GM23248 (cell line): ENCODE data around the gene L3MBTL2. TPM values are rescaled to one million over a fixed set of nuclear protein-coding genes. Genes with fewer than 3 reads are reported as not detected.

Experiments used
- DNase-seq: peaks from one replicate; pipeline ENCODE4 v3.0.0-alpha.2; 2015
- H2AFZ ChIP-seq: fragments of 200-600 bp; sonication (generic); 2 replicates; pipeline ENCODE4 v1.6.1; 2016; ENCODE audit warnings: antibody characterized with exemption
- H3F3A ChIP-seq: fragments of 200-600 bp; sonication (generic); 2 replicates; pipeline ENCODE4 v1.6.1; 2016; ENCODE audit warnings: mild to moderate bottlenecking, antibody characterized with exemption, mixed run types; ENCODE audit not compliant: insufficient read depth
- H3K27ac ChIP-seq: fragments of 200-600 bp; sonication (generic); 2 replicates; pipeline ENCODE4 v1.5.1; 2016; ENCODE audit warnings: mild to moderate bottlenecking
- H3K27me3 ChIP-seq: fragments of 200-600 bp; sonication (generic); replicated peaks from 2 replicates; pipeline ENCODE4 v1.6.1; 2016; ENCODE audit warnings: mild to moderate bottlenecking; ENCODE audit not compliant: insufficient read depth
- H3K36me3 ChIP-seq: fragments of 200-600 bp; sonication (generic); 2 replicates; pipeline ENCODE4 v1.6.1; 2016; ENCODE audit warnings: low read depth, mild to moderate bottlenecking
- H3K4me1 ChIP-seq: fragments of 200-600 bp; sonication (generic); 2 replicates; pipeline ENCODE4 v1.6.1; 2016; ENCODE audit warnings: mild to moderate bottlenecking; ENCODE audit not compliant: insufficient read depth
- H3K4me2 ChIP-seq: fragments of 200-600 bp; sonication (generic); one replicate; pipeline ENCODE4 v1.6.1; 2016; ENCODE audit warnings: mild to moderate bottlenecking; ENCODE audit not compliant: unreplicated experiment
- H3K4me3 ChIP-seq: fragments of 200-600 bp; sonication (generic); 2 replicates; pipeline ENCODE4 v1.5.1; 2016; ENCODE audit warnings: mild to moderate bottlenecking
- H3K79me2 ChIP-seq: fragments of 200-600 bp; sonication (generic); 2 replicates; pipeline ENCODE4 v1.6.1; 2016; ENCODE audit warnings: mild to moderate bottlenecking; ENCODE audit not compliant: insufficient read depth
- H3K9ac ChIP-seq: fragments of 200-600 bp; sonication (generic); 2 replicates; pipeline ENCODE4 v1.6.1; 2016; ENCODE audit warnings: mild to moderate bottlenecking
- H3K9me2 ChIP-seq: fragments of 200-600 bp; sonication (generic); 2 replicates; pipeline ENCODE4 v1.6.1; 2016; ENCODE audit warnings: mixed run types, mild to moderate bottlenecking, moderate library complexity; ENCODE audit not compliant: insufficient read depth
- H3K9me3 ChIP-seq: fragments of 200-600 bp; sonication (generic); one replicate; pipeline ENCODE4 v1.6.1; 2017; ENCODE audit warnings: low read depth
- H4K20me1 ChIP-seq: fragments of 200-600 bp; sonication (generic); 2 replicates; pipeline ENCODE4 v1.6.0; 2016; ENCODE audit not compliant: insufficient read depth
- EZH2 ChIP-seq: fragments of 200-600 bp; sonication (generic); IDR thresholded peaks from 2 replicates; pipeline ENCODE4 v1.6.1; 2018; ENCODE audit warnings: antibody characterized with exemption, mild to moderate bottlenecking; ENCODE audit not compliant: insufficient read depth, poor library complexity, severe bottlenecking
- EZH2phosphoT487 ChIP-seq: fragments of 200-600 bp; sonication (generic); IDR thresholded peaks from 2 replicates; pipeline ENCODE4 v1.6.1; 2018; ENCODE audit warnings: antibody characterized with exemption, moderate library complexity, mild to moderate bottlenecking, low read depth; ENCODE audit not compliant: insufficient read depth
- WGBS, 2 experiments: methylation state at CpG; one replicate each; pipeline ENCODE4 v1.1.6; 2015 to 2017; ENCODE audit warnings: low lambda C conversion rate in 2 of 2, low coverage in 1 of 2; ENCODE audit errors: missing lambda C conversion rate in 2 of 2; 5-methylcytosine and 5-hydroxymethylcytosine counted together
- in situ Hi-C: fragments of 300-500 bp; cut with MboI; formaldehyde crosslinking; loops from 2 replicates; pipeline ENCODE4 v1.15.0; 2020
- polyA plus RNA-seq: library from polyadenylated mRNA; unstranded; fragments of >200 nt; fragmentation: Nextera tagmentation; extraction: Ambion mirVana; gene quantifications from 2 replicates; pipeline ENCODE4 v1.2.1, GENCODE V29; 2016
- total RNA-seq: library from RNA; depleted of rRNA; stranded (reverse); fragments of >200 nt; shearing (Covaris generic); gene quantifications from 2 replicates; pipeline ENCODE4 v1.2.3, GENCODE V29; 2014

Gene L3MBTL2
- total and polyA plus RNA-seq, 2 experiments from 2014 or later, result 16.8 to 24.1 TPM

DNA sequence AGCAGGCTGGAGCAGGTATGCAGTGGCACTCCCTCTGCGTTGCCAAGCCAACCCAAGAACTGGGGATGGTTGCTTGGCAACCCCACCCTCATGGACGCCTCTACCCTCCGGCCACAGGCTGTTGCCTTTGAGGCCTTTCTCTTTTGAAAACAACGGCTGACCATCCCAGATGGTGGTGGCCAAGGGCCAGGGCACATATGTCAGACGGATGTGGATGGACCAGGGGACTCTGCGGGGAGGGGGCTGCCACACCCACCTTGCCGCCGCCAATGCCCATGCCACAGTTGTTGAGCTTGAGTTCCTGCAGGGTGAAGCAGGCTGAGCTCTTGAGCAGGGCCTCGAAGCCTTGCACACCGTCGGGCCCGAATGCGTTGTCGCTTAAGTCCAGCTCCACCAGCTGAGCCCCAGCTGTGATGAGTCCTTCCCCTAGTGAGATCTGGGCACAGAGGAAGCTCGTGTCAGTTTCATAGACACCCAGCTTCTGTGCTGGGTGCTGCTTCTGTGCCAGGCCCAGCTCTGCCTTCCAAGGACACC lies 59.4 kb downstream of the L3MBTL2 start:
- Histone ChIP-seq H3K36me3 (peaks cover 50% of the 10 kb centered on the region), H3K27me3 (no peaks in the 10 kb centered on the region), H3K9ac (no peak overlapping the region), H3K9me3 (no peaks in the 10 kb centered on the region), H3K4me3 (no peak overlapping the region), H3K4me1 (no peaks in the 10 kb centered on the region), H3K27ac (no peak overlapping the region), H3K9me2 (no peaks in the 10 kb centered on the region), H4K20me1 (no peaks in the 10 kb centered on the region), H2AFZ (no peak overlapping the region), H3K79me2 (peaks cover 16% of the 10 kb centered on the region; the same call in 1 of the 2 replicates), H3F3A (no peaks in the 10 kb centered on the region), H3K4me2 (no peak overlapping the region)
- TF ChIP-seq EZH2phosphoT487 (no peak), EZH2 (no peak)
- in situ Hi-C loops, result no loop called here
- DNase-seq, result no peak
- 92 to 94% methylated on average over 13 to 14 of the region's 15 CpGs for WGBS, 2 experiments

DNA sequence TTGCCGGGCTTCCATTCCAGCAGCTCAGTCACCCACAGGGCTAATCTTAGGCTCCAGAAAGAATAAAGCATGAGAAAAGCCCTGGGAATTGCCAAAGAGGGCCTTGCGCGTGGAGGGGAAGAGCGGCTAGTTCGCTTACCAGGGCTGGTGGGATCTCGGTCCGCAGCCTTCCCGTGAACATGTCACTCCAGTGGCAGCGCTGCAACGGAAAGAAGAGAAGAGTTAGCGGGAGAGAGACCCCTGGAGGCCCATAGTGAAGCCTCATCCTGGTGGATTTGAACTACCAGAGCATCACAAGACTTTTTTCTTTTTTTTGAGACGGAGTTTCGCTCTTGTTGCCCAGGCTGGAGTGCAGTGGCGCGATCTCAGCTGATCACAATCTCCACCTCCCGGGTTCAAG lies 62.8 kb downstream of the L3MBTL2 start:
- 97% methylated on average over 16 of the region's 16 CpGs for WGBS, 2 experiments
- no peak overlapping the region for H3K4me2 ChIP-seq
- H3K4me3 ChIP-seq, result no peak overlapping the region
- no peaks in the 10 kb centered on the region for H3F3A ChIP-seq
- DNase-seq, result no peak
- H3K9me2 ChIP-seq, result no peaks in the 10 kb centered on the region
- no peaks in the 10 kb centered on the region for H3K27me3 ChIP-seq
- H3K9me3 ChIP-seq, result no peaks in the 10 kb centered on the region
- H3K36me3 ChIP-seq, result peaks cover 38% of the 10 kb centered on the region
- H3K4me1 ChIP-seq, result no peaks in the 10 kb centered on the region
- TF ChIP-seq EZH2 (no peak), EZH2phosphoT487 (no peak)
- no peak overlapping the region for H3K9ac ChIP-seq
- H3K27ac ChIP-seq, result no peak overlapping the region
- H4K20me1 ChIP-seq, result no peaks in the 10 kb centered on the region
- in situ Hi-C loops, result no loop called here
- no peak overlapping the region for H2AFZ ChIP-seq
- peaks cover 11% of the 10 kb centered on the region; the same call in 1 of the 2 replicates for H3K79me2 ChIP-seq

DNA sequence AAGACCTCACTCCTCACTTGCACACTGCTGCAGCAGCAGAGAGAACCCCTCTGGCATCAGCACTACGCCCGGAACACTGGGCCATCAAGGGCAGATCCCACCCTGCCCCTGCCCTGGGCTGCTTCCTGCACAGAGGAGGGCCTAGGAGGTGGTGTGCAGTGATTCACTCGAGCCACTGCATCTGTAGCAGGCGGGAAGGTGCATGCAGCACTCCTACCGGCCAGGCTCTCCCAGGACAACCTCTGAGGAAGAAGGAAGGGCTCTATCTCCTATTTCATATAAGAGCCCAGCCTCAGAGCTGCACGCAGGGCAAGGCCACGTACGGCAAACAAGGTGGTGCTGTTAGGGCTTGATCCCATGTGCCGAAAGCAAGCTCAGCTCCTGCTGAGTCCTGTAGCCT lies 66.7 kb downstream of the L3MBTL2 start:
- Histone ChIP-seq H2AFZ (no peak overlapping the region), H3K9me3 (no peaks in the 10 kb centered on the region), H3K4me3 (no peak overlapping the region), H3K27ac (no peak overlapping the region), H3K36me3 (peaks cover 45% of the 10 kb centered on the region), H3K4me1 (no peaks in the 10 kb centered on the region), H4K20me1 (no peaks in the 10 kb centered on the region), H3F3A (no peaks in the 10 kb centered on the region), H3K79me2 (peaks cover 40% of the 10 kb centered on the region), H3K27me3 (no peaks in the 10 kb centered on the region), H3K4me2 (no peak overlapping the region), H3K9ac (no peak overlapping the region), H3K9me2 (no peaks in the 10 kb centered on the region)
- TF ChIP-seq EZH2, result no peak
- no peak for TF ChIP-seq EZH2phosphoT487
- DNase-seq, result no peak
- 98 to 99% methylated on average over 9 of the region's 9 CpGs for WGBS, 2 experiments
- in situ Hi-C loops, result no loop called here

DNA sequence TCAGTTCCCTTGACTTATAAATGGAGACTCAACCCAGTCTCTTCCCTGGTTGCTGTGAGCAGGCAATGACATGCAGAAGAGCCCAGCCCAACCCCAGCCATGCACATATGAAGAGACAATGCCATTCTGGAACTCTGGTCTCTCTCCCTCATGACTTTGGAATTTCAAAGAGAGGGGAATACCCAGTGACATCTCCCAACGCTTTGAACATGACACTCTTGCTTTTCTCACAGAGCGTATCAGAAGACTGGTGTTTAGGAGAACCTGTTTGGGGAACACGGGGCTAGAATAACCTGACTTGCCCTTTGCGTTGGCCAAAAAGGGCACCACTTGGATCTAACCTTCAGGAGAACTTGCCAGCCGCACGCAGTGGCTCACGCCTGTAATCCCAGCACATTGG lies 68.0 kb downstream of the L3MBTL2 start:
- no peak overlapping the region for H3K4me2 ChIP-seq
- no peaks in the 10 kb centered on the region for H4K20me1 ChIP-seq
- peaks cover 50% of the 10 kb centered on the region for H3K79me2 ChIP-seq
- no peaks in the 10 kb centered on the region for H3F3A ChIP-seq
- TF ChIP-seq EZH2phosphoT487 (no peak), EZH2 (no peak)
- in situ Hi-C loops, result no loop called here
- H3K4me1 ChIP-seq, result no peaks in the 10 kb centered on the region
- no peak overlapping the region for H2AFZ ChIP-seq
- H3K27ac ChIP-seq, result no peak overlapping the region
- no peak overlapping the region for H3K9ac ChIP-seq
- 92 to 95% methylated on average over 7 of the region's 7 CpGs for WGBS, 2 experiments
- DNase-seq, result no peak
- no peaks in the 10 kb centered on the region for H3K9me2 ChIP-seq
- H3K36me3 ChIP-seq, result peaks cover 52% of the 10 kb centered on the region
- H3K4me3 ChIP-seq, result no peak overlapping the region
- H3K9me3 ChIP-seq, result no peaks in the 10 kb centered on the region
- no peaks in the 10 kb centered on the region for H3K27me3 ChIP-seq

DNA sequence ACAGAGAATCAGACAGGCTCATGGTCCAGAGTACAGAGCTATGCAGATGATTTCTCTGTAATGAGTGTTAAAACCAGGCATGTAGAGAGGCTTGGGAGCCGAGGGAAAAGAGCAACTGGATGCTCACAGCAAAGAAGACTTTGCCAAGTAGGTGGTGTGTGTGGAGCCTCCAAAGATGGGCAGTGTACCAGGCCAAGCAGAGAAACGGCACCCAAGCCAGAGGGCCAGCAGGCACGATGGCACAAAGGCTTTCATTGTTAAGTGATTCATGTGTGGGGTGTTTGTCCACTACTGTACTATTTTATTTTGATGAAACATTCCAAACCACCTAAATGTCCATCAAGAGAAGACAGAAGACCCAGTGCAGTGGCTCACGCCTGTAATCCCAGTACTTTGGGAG lies 69.7 kb downstream of the L3MBTL2 start:
- TF ChIP-seq EZH2phosphoT487, result no peak
- 83 to 93% methylated on average over 4 of the region's 4 CpGs for WGBS, 2 experiments
- Histone ChIP-seq H3K9me3 (no peaks in the 10 kb centered on the region), H2AFZ (no peak overlapping the region), H3K4me2 (no peak overlapping the region), H3K27ac (no peak overlapping the region), H3K9ac (no peak overlapping the region), H3K36me3 (peaks cover 43% of the 10 kb centered on the region), H3K27me3 (no peaks in the 10 kb centered on the region), H3K4me3 (no peak overlapping the region), H3K79me2 (peaks cover 62% of the 10 kb centered on the region), H3K4me1 (no peaks in the 10 kb centered on the region), H3F3A (peaks cover 4% of the 10 kb centered on the region; the same call in 1 of the 2 replicates), H3K9me2 (no peaks in the 10 kb centered on the region), H4K20me1 (no peaks in the 10 kb centered on the region)
- no peak for DNase-seq
- in situ Hi-C loops, result no loop called here
